ENCODE data around the gene B9D1.
"Not testable (repeated sequence)": the region's sequence is repeated elsewhere in the genome, so short reads cannot be mapped to it uniquely, and the experiment has no call there.

Gene B9D1

GRCh38 chr17:19357761-19358160 is 4.8 kb downstream of the B9D1 start:
- DNase-seq (ENCODE audit: low spot score): no peak

GRCh38 chr17:19357351-19357750 is 5.2 kb downstream of the B9D1 start:
- DNase-seq (ENCODE audit: low spot score): no peak

DNA sequence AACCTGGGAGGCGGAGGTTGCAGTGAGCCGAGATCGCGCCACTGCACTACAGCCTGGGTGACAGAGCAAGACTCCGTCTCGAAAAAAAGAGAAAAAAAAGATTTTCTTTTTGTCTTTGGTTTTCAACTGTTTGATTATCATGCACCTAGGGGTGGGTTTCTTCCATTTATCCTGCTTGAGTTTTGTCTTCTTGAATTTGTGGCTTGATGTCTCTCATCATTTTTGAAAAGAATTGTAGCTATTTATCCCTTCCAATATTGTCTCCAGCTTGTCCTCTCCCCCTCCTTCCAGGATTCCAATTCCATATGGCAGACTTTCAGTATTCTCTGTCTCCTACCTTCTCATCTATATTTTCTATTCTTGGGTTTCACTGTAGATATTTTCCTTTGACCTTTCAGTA is 7.8 kb downstream of the B9D1 start:
- DNase-seq (ENCODE audit: low spot score): no peak

- not testable (repeated sequence) for DNase-seq (ENCODE audit: low spot score)
Observed at GRCh38 chr17:19353401-19353800, 9.1 kb downstream of the B9D1 start.

GRCh38 chr17:19348806-19349205 is 13.7 kb downstream of the B9D1 start:
- DNase-seq (ENCODE audit: low spot score): no peak

- DNase-seq (ENCODE audit: low spot score): no peak
Observed at GRCh38 chr17:19348081-19348650, 14.4 kb downstream of the B9D1 start.

DNA sequence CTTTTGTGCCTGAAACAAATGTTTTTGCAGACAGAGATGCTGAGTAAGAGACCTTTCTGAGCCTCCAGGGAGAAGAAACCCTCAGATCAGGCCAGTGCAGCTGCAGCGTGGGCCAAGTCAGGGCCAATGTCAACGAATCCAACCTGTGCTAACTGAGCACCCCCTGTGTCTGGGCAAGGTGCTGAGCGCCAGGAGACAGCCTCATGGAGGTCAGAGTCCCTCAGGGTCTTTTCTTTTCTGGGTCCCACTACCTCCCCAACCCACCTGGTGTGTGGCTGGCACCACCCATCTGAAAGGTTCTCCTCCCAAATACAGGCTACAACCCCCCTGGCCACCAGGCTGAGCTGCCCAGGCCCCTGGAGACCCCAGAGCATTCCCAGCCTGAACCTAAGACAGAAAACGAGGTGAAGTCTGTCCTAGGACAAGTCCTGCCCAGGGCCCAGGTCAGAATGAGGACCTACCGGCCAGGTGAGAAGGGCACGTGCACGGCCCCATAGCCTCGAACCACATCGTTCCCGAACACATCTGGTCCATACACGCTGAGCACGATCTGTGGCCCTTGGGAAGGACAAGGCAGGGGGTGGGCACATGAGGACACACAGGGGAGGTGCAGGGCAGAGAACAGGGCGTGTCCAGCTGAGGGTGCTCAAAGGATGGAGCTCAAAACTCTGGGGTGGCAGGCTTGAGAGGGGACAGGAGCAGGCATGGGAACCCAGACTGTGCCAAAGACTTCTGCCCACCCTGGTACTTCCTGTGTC is 15.0 kb downstream of the B9D1 start:
- DNase-seq (ENCODE audit: low spot score): no peak

DNA sequence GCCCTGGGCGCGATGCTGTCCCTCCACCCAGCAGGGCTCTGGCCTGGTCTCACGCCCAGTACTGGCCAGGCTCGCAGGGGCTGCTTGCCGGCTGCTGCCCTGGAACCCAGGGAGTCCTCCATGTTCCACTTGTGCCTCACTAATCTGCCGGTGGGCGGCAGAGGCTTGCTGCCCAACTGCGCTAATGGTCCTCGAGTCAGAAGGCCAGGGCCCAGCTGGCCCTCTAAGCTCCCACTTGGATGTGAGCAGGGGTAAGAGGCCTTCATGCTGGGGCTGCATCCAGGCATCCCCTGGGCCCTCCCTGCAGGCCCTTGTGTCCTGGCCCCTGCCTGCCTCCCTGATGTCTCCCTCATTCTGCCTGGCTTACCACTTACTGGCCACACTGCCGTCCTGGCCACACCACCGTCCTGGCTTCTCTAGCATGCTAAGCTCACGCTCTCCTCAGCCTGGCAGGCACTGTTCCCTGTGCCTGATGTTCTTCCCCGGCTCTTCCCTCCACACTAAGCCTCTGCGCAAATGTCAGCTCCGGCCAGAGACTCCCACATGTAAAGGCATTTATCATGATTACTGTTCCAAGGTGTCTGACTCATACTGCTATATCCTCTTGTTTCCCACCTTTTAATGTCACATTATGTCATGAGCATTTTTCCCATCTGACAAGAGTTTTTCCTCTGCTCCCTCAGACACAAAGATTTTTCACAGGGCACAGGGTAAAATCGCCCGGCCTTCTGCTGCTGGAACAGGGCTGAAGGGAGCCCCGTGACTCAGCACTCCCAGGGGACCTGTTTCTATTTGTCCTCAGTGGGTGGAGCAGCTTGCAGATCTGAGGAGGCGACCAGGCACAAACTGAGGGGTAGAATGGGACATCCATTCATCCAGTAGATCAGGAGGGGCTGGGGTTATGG is 15.9 kb downstream of the B9D1 start:
- DNase-seq (ENCODE audit: low spot score): no peak

- no peak for DNase-seq (ENCODE audit: low spot score)
Observed at GRCh38 chr17:19345486-19346350, 16.8 kb downstream of the B9D1 start.

GRCh38 chr17:19345067-19345460 is 17.5 kb downstream of the B9D1 start:
- no peak for DNase-seq (ENCODE audit: low spot score)

GRCh38 chr17:19344311-19345066 is 18.0 kb downstream of the B9D1 start:
- no peak for DNase-seq (ENCODE audit: low spot score)

- DNase-seq (ENCODE audit: low spot score): no peak
Observed at GRCh38 chr17:19343671-19344151, 18.8 kb downstream of the B9D1 start.

DNA sequence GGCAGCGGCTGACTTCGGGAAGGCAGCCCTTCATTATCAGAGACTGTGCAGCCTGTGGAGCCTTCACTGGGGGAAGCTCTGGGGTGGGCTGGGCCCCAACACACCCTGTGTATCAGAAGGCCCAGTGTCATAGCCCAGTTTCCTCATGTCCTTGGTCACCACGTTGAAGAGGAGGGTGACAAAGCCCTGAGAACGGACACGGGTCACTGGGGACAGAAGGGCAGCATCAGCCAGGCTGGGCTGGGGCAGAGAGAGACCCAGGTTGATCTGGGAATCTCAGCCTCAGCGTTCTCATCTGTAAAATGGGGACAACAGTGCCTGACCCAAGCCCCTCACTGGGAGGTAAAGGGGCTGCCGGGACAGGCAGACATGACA is 19.3 kb downstream of the B9D1 start:
- DNase-seq (ENCODE audit: low spot score): no peak

GRCh38 chr17:19342611-19343255 is 19.8 kb downstream of the B9D1 start:
- no peak for DNase-seq (ENCODE audit: low spot score)

DNA sequence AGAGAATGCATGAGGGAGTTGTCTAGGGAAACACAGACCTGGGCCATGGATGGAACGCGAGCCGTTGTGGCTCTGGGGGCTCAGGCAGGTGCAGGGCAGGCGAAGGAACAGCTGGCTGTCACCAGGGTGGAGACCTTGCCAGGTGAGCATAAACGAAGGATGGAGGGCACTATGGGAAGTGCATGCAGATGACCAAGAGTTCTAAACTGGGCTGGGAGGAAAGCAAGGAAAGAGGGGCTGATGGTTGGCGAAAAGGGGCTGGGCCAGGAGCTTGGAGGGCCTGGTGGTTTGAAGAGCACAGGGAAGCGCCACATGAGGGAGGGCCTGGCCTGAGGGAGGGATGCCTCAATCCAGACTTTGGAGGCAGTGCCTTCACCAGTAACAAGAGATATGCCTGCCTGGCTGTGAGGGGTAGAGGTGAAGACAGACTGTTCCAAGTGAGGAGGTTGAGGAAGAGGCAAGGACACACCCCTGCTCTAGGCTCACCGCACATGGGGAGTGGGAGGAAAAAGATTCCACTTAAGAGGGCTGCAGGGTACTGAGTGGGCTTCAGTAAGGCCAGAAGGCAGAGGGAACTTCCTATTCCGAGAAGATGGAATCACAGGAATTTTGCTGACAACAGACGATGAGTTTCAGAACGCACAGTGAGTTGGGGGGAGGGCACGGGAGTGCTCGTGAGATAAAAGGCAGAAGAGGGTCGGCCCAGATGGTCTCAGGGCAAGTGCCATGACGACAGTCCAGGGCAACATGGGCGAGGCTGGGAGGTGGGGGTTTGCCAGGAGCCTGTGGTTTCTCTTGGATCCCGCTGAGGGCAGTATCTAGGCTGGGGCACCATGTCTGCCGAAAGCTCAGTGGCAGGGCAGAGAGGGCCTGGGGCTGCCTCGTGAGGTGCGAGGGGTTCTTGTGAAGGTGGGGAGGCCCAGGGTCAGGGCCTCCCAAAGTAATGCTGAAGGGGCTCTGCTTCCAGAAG is 20.6 kb downstream of the B9D1 start:
- DNase-seq (ENCODE audit: low spot score): no peak

DNA sequence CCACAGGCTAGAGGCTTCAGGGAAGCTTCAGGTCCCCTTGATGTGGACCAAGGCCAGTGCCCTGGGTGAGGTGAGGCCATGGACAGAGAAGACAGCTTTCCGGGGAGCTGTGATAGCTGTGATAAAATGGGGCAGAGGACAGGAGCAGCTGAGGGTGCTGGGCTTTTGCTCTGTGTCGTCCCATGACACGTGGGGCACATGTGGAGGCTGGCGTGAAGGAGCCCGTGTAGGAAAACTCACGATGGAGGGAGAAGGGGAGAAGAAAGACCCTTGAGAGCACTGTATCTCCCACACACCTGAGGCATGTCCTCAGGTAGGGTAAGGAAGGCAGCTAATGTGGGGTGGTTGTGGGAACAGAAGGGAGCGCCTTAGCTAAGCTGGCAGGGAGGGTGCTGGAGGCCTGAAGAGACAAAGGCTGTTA is 21.3 kb downstream of the B9D1 start:
- DNase-seq (ENCODE audit: low spot score): no peak

DNA sequence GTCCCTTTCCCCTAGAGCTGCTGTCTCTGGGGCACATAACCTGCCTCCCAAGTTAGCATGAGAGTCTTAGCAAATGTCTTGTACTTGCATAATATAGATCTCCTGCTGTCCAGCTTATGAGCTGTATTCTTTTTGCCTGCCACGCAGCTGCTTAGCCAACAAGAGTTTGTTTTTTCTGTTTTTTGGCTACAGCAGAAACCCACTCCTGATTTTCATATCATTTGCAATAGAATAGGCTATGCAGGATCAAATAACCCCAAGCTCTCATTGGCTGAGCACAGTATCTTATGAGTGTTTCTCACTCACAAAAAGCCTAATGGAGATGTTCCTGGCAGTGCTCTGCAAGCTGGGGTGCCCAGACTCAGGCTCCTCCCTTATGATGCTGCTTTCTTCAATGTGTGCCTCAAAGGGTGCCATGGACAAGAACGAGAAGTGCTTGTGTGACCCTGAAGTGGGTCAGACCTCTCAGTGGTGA is 23.1 kb downstream of the B9D1 start:
- no peak for DNase-seq (ENCODE audit: low spot score)

DNA sequence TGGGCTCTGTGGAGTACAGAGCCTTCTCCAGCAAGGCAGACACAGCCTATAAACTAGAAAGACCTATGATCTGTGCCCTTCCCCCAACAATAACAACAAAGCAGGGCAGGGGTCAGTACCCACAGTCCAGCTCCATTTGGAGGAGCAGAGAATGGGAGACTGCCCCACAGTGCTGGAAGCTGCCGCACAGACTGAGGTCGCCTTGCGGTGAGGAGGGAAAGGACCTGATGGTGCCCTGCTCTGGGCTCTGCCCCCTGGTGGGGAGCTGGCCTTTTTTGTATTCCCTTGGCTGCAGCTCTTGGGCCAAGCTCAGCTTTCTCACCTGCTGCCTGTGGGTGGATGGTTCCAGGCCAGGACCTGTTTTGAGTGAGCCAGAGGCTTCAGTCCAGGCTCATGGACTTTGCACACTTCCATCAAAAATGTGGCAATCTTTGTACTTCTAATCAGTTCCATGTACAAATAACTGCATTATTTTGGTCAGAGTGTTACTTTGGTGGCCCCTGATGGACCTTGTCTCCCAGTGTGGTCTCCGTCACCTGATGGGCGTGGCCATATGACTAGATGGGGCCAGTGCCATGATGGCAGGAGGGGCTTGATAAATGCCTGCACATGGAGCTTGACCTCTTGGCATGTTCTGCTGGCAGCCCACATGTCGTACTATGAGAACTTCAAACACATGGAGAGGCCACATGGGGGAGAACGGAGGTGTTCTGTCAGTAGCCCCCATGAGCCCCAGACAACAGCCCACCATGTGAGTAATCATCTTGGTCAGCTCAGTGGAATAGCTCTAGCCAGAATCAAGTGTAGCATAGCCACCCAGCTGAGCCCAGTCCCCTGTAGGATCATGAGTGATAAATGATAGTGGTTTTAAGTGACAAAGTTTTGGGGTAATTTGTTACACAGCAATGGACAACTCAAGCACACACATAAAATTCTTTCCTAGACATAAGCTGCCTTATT is 24.2 kb downstream of the B9D1 start:
- DNase-seq (ENCODE audit: low spot score): peak; percentile 62
